GM23338 (cell line): ENCODE results near the gene TRIM37.

Experiments
- TF ChIP-seq, protein P1 (sequence below): IDR thresholded peaks from 2 replicates; pipeline ENCODE4 v1.6.1; 2016; ENCODE audit warnings: antibody characterized with exemption
- TF ChIP-seq, protein P2 (sequence below), 2 experiments: fragments of 200-600 bp in 1 of 2; sonication (generic) in 1 of 2; conservative IDR thresholded peaks; 2 replicates each; pipeline versions ENCODE4 v1.5.1 to v1.6.1; 2016 to 2017; ENCODE audit warnings: antibody characterized with exemption in 2 of 2, low read depth in 2 of 2, mild to moderate bottlenecking in 2 of 2, moderate library complexity in 1 of 2

DNA sequence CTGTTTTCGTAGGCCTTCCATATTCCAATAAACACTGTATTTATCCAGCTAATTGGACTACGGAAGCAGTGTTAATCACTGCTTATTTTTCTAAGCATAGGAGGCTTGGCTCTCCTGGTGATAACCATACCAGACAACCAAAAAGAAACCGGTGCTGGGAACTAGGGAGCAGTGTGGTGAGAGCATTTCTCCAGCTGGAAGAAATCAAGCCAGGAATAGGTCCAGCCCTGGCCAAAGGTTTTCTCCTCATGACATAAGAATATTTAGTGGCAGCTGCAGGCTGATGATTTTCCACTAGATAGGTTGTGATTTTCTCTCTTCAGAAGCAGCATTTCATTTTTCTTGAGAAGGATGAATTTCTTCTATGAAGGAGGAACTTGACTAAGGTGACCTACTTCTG lies 141.5 kb downstream of the TRIM37 start:
- TF ChIP-seq, protein P1, sequence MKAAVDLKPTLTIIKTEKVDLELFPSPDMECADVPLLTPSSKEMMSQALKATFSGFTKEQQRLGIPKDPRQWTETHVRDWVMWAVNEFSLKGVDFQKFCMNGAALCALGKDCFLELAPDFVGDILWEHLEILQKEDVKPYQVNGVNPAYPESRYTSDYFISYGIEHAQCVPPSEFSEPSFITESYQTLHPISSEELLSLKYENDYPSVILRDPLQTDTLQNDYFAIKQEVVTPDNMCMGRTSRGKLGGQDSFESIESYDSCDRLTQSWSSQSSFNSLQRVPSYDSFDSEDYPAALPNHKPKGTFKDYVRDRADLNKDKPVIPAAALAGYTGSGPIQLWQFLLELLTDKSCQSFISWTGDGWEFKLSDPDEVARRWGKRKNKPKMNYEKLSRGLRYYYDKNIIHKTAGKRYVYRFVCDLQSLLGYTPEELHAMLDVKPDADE: no peak
- TF ChIP-seq, protein P2, sequence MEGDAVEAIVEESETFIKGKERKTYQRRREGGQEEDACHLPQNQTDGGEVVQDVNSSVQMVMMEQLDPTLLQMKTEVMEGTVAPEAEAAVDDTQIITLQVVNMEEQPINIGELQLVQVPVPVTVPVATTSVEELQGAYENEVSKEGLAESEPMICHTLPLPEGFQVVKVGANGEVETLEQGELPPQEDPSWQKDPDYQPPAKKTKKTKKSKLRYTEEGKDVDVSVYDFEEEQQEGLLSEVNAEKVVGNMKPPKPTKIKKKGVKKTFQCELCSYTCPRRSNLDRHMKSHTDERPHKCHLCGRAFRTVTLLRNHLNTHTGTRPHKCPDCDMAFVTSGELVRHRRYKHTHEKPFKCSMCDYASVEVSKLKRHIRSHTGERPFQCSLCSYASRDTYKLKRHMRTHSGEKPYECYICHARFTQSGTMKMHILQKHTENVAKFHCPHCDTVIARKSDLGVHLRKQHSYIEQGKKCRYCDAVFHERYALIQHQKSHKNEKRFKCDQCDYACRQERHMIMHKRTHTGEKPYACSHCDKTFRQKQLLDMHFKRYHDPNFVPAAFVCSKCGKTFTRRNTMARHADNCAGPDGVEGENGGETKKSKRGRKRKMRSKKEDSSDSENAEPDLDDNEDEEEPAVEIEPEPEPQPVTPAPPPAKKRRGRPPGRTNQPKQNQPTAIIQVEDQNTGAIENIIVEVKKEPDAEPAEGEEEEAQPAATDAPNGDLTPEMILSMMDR (conservative IDR thresholded peaks at IDR 0.05; ENCODE audit: low read depth in 2 of 2): no peak
